ENCODE measurements around the gene SNTB2. TPM values are rescaled to one million over a fixed set of nuclear protein-coding genes. Genes with fewer than 3 reads are reported as not detected.
A peak's percentile ranks its signal among the peaks of the same experiment; 100 is the strongest.
"Not testable (repeated sequence)": the region's sequence is repeated elsewhere in the genome, so short reads cannot be mapped to it uniquely, and the experiment has no call there.

The SNTB2 gene
- total RNA-seq, 1 donor from 2014 or later: 43.8 TPM

DNA sequence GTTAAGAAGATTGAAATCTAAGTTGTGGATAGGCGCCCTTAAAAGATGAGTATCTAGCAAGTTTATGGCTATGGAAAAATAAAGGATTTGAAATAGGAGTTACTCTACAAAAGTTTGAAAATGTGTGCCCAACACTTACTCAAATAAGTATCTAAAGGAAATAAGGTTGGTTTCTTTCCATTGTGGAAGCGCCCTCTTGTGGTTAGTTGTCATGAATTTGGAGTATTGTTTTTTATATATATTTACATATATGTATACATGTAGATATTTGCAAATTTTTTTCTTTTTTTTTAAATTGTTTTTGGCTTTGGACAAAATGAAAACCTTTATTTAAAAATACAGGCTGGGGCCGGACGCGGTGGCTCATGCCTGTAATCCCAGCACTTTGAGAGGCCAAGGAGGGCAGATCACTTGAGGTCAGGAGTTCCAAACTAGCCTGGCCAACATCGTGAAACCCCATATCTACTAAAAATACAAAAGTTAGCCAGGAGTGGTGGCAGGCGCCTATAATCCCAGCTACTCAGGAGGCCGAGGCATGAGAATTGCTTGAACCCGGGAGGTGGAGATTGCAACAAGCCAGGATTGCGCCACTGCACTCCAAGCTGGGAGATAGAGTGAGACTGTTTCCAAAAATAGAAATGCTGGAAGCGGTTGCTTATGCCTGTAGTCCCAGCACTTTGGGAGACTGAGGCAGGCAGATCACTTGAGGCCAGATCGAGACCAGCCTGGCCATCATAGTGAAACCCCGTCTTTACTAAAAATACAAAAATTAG, 100.2 kb downstream of the SNTB2 start:
- peak; percentile 49 for DNase-seq (ENCODE audit: low spot score)

DNA sequence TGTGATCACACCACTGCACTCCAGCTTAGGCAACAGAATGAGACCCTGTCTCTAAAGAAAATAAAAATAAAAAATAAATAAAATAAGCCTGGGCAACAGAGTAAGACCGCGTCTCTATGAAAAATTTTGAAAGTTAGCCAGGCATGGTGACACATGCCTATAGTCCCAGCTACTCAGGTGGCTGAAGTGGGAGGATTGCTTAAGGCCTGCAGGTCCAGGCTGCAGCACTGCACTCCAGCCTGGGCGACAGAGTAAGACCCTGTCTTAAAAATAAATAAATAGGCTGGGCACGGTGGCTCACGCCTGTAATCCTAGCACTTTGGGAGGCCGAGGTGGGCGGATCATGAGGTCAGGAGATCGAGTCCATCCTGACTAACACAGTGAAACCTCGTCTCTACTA, 104.7 kb downstream of the SNTB2 start:
- not testable (repeated sequence) for DNase-seq (ENCODE audit: low spot score)

GRCh38 chr16:69293401-69293800, 106.4 kb downstream of the SNTB2 start:
- DNase-seq (ENCODE audit: low spot score): no peak

DNA sequence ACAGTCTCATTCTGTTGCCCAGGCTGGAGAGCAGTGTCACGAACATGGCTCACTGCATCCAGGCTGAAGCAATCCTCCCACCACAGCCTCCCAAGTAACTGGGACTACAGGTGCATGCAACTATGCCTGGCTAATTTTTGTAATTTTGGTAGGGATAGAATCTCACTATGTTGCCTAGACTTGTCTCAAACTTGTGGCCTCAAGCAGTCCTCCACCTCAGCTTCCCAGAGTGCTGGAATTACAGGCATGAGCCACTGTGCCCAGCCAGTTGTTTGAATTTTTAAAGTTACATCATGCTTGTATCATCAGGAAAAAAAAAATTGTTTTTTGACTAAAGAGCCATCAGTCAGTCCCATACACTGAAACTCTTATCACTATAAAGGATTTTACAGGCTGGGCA, 107.1 kb downstream of the SNTB2 start:
- DNase-seq (ENCODE audit: low spot score): no peak

DNA sequence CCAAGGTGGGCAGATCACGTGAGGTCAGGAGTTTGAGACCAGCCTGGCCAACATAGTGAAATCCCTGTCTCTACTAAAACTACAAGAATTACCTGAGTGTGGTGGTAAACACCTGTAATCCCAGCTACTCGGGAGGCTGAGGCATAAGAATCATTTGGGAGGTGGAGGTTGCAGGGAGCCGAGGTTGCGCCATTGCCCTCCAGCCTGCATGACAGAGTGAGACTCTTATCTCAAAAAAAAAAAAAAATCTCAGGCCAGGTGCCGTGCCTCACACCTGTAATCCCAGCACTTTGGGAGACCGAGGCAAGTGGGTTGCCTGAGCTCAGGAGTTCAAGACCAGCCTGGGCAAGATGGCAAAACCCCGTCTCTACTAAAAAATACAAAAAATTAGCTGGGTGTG, 109.8 kb downstream of the SNTB2 start:
- not testable (repeated sequence) for DNase-seq (ENCODE audit: low spot score)

GRCh38 chr16:69298261-69298660, 111.3 kb downstream of the SNTB2 start:
- DNase-seq (ENCODE audit: low spot score): no peak

GRCh38 chr16:69301187-69301586, 114.2 kb downstream of the SNTB2 start:
- DNase-seq (ENCODE audit: low spot score): no peak

DNA sequence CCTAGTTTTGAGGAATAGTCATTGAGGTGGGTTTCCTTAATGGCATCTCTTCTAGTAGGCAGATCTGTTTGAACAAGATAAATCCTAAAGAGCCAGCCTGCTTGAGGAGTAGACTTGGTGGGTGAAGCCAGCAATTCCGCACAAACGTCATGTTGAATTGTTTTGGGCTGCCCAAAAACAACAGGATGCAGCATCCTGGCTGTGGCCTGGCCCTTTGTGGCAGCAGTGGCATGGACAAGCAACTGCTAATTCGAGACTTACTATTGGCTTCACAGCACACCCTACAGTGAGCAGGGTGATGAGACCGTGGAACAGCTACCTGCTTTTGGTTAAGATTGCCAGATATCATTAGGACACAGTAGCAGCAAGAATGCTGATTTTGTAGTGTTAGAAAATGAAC, 114.9 kb downstream of the SNTB2 start:
- DNase-seq (ENCODE audit: low spot score): no peak

GRCh38 chr16:69302301-69302700, 115.3 kb downstream of the SNTB2 start:
- DNase-seq (ENCODE audit: low spot score): no peak

GRCh38 chr16:69306031-69306430, 119.1 kb downstream of the SNTB2 start:
- no peak for DNase-seq (ENCODE audit: low spot score)

GRCh38 chr16:69307091-69307490, 120.1 kb downstream of the SNTB2 start:
- no peak for DNase-seq (ENCODE audit: low spot score)

DNA sequence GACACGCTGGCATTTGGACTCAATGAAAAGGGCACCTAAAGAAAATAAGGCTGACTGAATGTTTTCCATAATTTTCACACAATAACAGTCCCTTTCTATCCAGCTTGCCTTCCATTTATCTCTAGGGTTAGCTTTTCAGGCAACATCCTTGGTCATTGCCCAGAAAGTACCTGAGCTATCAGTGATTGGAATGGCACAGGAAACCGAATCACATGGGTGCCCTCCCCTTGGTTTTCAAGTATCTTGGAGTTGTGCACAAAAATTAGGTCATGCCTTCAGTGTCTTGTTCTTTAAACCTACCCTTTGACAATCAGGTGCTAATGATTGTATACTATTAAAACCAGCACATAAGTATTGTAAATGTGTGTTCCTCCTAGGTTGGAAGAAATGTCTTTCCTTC, 120.9 kb downstream of the SNTB2 start:
- DNase-seq (ENCODE audit: low spot score): no peak

- no peak for DNase-seq (ENCODE audit: low spot score)
Measured at GRCh38 chr16:69309316-69309715, 122.4 kb downstream of the SNTB2 start.

DNA sequence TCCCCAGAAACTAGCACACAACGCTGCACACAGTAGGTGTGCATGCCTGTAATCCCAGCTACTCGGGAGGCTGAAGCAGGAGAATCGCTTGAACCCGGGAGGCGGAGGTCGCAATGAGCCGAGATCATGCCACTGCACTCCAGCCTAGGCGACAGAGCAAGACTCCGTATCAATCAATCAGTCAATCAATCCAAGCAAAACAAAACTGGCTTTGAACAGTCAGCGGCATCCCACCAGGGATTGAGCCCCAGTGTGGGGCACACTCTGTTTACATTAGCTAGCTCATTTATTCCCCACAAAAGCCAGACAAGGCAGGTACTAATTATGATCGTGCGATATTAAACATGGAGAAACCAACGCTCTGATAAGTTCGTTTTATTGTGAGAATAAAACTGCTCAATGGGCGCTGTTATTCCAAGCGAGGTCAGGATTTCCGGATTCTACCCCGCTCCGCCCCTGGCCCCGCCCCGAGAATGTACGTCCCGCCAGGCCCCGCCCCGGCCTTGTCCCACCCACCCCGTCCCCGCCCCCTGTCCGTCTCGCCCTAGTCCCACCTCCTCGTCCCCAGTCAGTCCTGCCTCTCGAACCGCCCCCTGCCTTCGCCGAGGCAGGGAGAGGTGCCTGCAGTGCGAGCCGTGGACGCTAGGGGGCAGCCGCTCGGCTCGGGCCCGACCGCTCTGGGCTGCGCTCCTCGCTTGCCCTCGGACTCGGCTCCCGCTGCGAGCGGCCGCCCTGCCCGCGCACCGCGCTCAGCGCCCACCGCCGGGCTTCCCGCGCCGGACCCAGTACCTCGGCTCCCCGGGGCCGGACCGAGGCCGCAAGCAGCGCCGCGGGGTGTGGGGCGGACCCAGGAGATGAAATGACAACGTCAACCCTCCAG, 123.9 kb downstream of the SNTB2 start, which contains the start of gene VPS4A:
Gene VPS4A, plus strand, starts transcription at position 698 of the 880 bp plus-strand sequence. Its CDS starts 162 bp downstream, at position 860.
- peak; percentile 96 for DNase-seq (ENCODE audit: low spot score)

DNA sequence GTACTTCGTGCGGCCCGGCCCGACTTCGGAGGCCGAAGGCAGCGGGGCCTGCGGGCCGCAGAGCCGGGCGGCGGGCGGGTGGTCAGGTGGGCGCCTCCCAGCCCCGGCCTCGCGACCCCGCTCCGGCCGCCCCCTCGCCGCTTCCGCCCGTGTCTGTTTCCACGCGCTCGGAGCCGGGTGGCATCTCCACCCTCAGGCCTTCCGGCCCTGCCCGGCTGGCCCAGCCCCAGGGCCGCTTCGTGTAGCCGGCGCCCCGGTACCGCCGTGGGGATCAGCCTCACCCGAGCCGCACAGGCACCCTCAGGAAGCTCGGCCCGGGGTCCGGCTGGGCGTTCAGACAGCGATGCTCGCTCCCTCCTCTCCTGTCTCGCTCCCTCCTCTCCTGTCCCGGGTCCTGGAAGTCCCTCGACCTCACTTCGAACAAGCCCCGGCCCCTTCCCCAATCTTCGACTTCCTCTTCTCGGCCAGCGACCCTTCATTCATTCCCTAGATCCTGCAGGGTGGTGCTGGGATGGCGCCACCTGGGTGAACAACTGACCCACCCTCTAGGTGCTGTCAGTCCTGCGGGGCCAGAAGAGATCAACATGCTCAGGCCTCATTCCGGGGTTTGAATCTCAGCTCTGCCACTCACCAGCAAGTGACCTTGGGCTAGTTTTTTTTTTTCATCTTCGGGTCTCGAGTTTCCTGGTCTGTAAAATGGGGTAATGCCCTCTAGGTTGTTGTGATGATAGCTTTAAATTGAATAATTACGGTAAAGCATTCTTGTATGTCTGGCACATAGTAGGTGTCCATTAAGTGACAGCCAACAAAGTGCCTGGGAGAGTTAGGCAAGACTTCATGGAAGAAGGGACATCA, 124.8 kb downstream of the SNTB2 start:
- no peak for DNase-seq (ENCODE audit: low spot score)

GRCh38 chr16:69313469-69313868, 126.5 kb downstream of the SNTB2 start:
- no peak for DNase-seq (ENCODE audit: low spot score)

DNA sequence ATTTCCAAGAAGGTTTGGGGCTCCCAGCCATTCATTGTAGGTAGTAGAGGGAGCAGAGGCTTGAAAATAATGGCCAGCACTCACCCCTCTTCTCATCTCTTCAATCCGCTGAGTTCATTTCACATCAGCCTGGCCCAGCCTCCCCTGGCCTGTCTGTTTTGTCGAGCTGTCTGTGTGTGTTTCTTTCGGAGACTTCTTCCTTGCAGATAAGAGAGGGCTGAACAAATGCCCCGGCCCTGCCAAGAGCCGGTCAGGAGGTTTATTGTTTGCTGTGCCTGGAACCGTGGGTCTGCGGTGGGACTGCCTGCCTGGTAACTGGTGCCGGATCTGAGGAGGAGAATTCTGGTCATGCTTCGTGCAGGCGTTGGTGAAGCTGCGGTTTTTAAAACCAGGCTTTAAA, 127.6 kb downstream of the SNTB2 start:
- no peak for DNase-seq (ENCODE audit: low spot score)

DNA sequence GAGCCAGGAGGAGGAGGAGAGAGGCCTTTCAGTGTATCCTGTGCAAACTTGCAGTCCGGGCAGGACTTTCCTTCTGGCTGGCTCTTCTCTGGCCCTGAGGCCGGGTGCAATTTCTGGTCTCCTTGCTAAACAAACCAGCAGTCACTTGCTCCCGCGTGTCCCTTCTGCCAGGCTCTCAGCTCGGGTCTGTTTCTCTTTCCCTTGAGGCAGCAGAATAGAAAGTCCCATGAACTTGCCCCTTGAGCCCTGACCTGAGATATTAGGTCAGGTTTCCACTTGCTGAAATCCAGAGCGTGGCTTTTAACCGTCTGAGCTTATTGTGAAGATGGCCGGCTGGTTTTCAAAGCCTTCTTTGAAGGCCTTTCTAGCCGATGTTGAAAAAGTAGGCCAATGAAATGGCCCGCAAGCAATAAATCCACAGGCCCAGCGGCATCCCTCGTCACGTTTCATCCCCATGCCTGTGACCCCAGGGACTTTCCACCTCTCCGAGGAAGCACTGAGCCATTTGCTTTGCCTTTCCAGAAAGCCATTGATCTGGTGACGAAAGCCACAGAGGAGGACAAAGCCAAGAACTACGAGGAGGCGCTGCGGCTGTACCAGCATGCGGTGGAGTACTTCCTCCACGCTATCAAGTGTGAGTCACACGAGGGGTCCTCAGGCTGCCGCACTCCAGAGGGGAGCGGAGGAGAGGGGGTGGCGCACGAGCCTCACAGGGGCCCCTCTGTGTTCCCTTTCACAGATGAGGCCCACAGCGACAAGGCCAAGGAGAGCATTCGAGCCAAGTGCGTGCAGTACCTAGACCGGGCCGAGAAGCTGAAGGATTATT, 128.7 kb downstream of the SNTB2 start:
- no peak for DNase-seq (ENCODE audit: low spot score)

DNA sequence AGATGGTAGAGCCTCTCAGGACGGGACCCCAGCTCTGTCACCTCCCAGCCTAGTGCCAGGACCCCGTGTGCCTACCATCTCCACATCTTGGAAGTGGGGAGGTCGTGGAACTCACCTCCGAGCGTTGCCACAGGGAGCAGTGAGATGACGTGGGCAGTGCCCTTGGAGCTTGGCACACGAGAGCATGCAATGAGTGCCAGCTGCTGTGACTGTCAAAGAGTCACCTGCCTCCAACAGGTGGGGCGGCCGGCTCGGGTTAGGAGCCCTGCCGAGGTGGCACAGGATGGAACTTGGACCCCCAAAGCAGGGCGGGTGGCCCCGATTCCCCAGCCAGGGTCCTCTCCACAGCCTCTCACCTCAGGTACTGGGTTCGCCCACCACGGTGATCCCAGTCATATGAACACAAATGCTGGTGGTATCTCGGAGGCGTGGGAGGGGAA, 129.7 kb downstream of the SNTB2 start:
- no peak for DNase-seq (ENCODE audit: low spot score)

- no peak for DNase-seq (ENCODE audit: low spot score)
Measured at GRCh38 chr16:69318177-69318910, 131.4 kb downstream of the SNTB2 start.

Data from mucosa of gallbladder (tissue), 1 donor.